Myocyte (in vitro differentiated cells): ENCODE results near the gene KLK2. TPM values are rescaled to one million over a fixed set of nuclear protein-coding genes. Genes with fewer than 3 reads are reported as not detected.
"Not testable (repeated sequence)": the region's sequence is repeated elsewhere in the genome, so short reads cannot be mapped to it uniquely, and the experiment has no call there.

Source experiments
- DNase-seq: peaks from one replicate; pipeline ENCODE4 v3.0.0-alpha.2; 2012; ENCODE audit warnings: low read depth
- total RNA-seq: library from RNA; depleted of rRNA; stranded (reverse); fragments of >200 nt; gene quantifications from 2 replicates; pipeline ENCODE4 v1.2.3, GENCODE V29; 2014

KLK2 gene
- total RNA-seq, 1 donor from 2014 or later: not detected

DNA sequence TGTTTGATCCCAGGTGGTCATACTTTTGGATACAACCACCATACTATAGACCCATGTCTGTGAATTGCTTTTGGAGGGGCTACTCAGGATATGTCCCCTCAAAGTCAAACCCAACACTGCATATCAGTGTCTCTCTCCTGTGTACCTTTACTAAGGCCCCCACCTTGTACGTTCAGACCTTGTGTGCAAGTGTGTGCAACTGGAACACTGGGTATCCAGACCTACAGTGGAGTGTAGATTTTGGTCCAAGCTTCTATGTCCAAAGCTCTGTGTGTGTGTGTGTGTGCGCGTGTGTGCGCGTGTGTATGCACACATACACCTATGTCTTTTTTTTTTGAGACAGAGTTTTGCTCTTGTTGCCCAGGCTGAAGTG lies 18.0 kb downstream of the KLK2 start:
- no peak for DNase-seq

DNA sequence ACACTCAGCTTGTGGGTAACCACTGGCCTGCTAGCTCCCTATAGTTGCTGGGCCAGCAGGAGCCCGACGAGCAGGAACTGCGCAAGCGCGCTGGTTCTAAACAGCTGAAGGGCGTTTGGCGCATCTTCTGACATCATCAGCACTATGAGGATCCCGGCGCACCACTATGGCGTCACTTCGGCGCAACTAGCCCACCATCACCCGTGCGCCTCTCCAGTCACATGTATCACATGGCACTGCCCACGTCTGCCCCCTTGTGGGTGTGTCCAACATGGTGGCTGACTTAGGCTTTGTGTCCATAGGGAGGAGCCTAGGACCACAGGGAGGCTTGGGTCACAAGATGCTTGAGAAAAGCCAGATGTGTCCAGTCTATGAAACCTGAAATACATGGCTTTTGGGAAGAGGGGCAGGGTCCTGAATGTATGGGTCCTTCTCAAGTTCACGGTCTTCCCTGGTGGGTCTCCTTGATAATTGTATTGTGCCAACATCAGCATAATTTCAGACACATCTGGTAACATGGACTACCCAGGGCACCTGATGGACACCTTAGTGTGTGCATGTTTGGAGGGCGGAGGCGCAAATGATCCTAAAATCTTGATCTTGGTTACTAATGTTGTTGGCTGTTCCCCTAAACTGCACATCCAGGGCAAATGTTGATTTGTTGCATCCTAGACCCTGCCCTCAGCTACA lies 20.0 kb downstream of the KLK2 start:
- no peak for DNase-seq

DNA sequence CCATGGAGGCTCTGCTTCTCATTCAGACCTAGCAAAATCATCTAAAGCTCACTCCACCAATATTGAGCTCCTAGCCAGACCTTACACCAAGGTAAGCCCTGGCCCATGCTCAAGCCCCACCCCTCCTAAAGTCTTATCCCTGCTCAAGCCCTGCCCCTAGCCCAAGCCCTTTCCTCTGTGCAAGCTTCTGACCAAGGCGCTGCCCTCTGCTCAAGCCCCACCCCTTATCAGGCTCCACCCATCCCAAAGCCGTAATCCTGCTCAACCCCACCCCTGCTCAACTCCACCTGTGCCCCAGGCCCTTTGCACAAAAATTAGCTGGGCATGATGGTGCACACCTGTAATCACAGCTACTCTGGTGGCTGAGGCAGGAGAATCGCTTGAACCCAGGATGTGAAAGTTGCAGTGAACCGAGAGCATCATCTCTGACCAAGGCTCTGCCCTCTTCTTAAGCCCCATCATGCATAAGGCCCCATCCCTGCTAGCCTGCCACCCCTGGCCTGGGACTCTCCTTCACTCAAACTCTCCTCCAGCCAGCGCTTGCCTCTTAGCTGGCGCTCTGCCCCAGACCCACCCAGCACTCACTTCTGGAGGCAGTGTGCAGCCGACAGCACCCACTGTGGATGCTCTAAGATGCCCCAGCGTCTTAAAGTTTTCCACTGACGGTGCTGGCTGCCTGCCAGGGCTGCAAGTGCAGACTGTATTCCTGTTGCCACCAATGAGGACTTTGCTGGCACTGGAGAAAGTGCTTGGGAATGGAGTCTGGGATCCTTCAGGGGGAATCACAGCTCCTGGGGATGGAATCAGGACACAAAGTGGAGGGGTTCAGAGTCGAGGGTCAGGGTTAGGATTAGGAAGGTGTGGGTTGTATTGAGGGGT lies 21.5 kb downstream of the KLK2 start:
- DNase-seq: no peak

DNA sequence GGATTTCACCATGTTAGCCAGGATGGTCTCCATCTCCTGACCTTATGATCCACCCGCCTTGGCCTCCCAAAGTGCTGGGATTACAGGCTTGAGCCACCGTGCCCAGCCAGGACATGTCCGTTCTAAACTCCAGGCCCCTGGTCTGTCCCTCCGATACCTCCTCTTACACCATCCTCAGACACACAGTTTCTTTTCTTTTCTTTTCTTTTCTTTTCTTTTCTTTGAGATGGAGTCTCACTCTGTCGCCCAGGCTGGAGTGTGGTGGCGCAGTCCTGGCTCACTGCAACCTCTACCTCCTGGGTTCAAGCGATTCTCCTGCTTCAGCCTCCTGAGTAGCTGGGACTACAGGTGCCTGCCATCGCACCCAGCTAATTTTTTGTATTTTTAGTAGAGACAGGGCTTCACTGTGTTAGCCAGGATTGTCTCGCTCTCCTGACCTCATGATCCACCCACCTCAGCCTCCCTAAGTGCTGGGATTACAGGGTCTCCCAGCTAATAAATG lies 22.9 kb downstream of the KLK2 start:
- not testable (repeated sequence) for DNase-seq

DNA sequence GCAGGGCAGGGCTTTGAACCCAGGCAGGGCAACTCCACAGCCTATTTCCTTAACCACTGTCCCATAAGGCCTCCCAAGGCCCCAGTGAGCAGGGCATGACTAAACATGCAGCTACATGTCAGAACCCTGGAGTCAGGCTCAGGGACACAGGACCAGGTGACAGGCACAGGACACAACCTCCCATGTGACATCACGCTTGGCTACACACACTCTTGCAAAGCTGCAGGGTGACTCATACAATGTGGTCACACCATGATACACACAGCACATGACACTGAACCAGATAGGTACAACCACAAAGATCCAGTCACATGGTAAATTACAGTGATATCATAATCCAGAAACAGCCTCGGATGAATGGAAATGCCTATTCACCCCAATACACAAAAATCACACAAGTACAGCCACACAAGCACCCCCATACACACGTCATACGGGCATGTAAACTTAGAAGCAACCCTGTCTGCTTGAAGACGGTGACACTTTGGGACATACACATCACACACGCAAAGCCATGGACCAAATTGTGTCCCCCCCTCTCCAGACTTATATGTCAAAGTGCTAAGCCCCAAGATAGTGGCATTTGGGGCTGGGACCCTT lies 23.5 kb downstream of the KLK2 start:
- peak; percentile 88 for DNase-seq

DNA sequence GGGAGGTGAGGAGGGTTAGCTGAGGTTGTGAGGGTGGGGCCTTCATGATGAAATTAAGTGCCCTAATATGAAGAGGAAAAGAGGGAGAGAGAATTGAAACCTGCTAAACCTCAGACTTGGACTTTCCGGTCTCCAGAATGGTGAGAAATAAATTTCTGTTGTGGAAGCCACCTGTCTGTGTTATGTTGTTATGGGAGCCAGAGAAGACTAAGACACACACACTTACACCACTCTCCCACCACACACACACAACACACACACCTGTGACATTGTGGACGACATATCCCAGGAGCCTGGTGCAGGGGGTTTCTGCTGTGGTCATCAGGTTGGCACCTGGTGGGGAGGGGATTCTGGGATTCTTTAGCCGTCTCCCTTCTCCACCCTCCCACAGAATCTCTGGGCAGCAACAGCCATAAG lies 24.0 kb downstream of the KLK2 start:
- peak; percentile 17 for DNase-seq

DNA sequence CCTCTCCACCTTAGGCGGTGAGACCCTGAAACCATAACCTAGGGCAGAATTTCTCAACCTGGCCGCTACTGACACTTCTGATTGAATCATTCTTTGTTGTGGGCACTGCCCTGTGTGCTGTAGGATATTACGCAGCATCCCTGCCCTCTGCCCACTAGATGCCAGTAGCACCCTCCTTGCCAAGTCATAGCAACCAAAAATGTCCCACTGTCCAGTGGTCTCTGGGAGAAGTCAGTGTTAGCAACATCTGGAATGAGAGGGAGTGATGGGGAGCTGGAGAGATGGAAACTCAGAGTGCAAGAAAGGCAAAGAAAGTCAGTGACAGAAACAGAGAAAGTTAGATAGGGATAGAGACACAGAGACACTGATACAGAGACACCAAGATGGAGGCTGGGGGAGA lies 24.4 kb downstream of the KLK2 start:
- DNase-seq: no peak

DNA sequence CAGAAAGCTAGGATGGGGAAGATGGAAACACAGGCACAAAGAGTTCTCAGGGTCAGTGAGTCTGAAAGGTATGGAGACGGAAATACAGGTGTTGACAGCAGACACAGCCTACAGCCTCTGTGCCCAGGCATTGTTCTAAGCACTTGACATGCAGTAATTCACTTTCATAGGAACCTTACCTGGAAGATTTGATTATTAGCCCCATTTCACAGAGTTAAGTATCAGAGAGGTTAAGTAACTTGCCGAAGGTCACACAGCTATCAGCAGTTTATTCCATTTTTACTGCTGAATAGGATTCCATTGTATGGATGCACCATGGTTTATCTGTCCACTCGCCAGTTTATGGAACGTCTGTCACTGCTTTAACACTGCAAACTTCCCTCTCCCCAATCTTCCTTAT lies 24.8 kb downstream of the KLK2 start:
- DNase-seq: no peak

DNA sequence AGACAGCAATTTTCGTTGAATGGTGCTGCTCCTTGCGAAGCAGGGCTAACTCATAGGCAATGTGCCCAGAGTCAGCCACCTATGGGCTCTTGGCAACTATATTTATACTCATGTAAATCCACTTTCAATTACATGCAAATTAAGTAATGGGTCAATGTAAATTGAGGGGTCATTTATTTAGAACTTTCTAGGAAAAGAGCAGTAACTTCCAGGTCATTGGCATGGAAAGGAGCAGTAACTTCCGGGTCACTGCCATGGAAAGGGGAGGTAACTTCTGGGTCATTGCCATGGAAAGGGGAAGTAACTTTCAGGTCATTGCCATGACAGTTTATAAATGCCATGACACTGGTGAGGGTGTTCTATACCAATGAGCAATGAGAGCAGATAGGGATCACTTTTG lies 26.3 kb downstream of the KLK2 start:
- no peak for DNase-seq

DNA sequence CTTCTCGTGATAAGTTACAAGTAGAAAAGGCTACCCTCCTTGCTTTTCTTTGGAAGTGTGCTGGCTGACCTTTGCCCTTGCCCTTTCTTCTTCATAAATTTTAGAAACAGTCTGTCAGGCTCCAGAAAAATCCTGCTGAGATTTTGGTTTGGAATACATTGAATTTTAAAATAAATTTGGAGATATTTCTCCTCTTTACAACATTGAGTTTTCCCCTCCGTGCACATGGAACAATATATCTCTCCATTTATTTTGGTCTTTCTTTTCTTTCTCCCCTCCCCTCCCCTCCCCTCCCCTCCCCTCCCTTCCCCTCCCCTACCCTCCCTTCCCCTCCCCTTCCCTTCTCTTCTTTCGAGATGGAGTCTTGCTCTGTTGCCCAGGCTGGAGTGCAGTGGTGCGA lies 29.4 kb downstream of the KLK2 start:
- DNase-seq: no peak

DNA sequence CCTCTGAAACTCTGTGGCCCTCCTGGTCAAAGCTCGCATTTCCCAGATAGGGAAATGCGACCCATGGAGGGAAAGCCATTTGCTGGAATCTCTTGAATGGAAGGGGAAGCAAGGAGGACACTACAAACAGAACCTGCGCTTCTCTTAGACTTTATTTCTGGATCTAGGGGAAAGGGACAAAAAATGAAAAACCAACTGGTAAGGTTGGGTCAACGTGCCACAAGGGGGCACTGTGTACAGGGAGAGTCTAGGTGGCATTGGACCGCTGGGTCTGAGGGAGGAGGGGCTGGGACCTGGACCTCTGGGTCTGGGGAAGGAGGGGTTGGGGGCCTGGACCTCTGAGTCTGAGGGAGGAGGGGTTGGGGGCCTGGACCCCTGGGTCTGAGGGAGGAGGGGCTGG lies 33.0 kb downstream of the KLK2 start:
- DNase-seq: no peak

DNA sequence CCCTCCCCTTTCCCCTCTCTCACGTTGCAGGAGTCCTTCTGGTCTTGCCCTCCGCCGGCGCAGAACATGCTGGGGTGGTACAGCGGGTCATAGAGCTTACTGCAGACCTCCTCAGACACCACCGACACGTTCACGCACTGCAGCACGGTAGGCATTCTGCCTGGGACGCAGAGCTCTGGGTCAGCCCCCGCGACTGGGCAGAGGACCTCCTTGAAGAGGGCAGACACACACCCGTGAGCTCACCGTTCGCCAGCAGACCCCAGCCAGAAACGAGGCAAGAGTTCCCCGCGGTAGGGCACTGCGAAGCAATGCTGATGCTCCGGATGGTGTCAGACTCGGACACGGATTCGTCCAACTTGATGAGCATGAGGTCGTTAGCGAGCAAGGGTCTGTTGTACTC lies 35.1 kb downstream of the KLK2 start:
- DNase-seq: no peak

DNA sequence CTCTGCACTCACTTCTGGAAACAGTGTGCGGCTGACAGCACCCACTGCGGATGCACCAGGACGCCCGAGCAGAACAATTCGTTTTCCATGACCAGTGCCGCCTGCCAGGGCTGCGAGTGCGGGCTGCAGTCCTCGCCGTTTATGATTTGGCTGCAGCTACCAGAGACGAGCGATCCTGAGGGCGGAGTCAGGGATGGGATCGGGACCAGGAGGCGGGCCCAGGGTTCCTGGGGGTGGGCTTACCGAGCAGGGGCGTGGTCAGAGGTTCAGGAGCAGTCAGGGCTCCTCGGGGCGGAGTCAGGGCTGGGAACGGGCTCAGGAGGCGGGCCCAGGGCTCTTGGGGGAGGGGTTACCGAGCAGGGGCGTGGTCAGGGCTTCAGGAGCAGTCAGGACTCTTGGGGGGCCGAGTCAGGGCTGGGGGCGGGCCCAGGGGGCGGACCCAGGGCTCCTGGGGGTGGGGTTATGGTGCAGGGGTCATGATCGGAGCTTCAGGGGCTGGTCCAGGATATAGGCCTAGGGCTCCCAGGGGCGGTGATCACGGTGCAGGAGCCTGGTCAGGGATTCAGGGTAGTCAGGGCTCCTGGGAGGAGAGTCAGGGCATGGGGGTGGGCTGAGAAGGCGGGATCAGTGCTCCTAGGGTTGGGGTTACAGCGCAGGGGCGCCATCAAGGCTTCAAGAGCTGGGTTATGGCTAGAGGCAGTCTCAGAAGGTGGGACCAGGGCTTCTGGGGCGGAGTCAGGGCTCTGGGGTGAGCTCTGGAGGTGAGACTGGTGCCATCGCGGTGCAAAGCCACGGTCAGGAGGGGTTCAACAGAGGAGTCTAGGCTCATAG lies 36.2 kb downstream of the KLK2 start:
- DNase-seq: no peak

DNA sequence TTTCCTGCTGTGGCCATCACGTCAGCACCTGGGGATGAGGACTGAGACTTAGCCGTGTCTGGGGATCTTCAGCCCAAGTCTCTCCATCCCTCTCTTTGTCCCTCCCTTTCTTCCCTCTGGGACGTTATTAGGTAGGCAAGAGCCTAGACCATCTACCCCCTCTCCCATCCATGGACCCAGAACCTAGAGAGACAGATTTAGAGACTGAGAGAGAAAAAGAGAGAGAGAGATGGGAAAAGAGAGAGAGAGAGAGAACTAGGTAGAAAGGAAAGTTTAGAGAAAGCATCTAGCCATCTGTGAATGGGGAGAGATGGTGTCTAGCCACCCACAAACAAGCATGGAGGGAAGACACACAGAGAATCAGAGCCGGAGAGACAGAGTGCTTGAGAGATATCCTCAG lies 37.5 kb downstream of the KLK2 start:
- no peak for DNase-seq

DNA sequence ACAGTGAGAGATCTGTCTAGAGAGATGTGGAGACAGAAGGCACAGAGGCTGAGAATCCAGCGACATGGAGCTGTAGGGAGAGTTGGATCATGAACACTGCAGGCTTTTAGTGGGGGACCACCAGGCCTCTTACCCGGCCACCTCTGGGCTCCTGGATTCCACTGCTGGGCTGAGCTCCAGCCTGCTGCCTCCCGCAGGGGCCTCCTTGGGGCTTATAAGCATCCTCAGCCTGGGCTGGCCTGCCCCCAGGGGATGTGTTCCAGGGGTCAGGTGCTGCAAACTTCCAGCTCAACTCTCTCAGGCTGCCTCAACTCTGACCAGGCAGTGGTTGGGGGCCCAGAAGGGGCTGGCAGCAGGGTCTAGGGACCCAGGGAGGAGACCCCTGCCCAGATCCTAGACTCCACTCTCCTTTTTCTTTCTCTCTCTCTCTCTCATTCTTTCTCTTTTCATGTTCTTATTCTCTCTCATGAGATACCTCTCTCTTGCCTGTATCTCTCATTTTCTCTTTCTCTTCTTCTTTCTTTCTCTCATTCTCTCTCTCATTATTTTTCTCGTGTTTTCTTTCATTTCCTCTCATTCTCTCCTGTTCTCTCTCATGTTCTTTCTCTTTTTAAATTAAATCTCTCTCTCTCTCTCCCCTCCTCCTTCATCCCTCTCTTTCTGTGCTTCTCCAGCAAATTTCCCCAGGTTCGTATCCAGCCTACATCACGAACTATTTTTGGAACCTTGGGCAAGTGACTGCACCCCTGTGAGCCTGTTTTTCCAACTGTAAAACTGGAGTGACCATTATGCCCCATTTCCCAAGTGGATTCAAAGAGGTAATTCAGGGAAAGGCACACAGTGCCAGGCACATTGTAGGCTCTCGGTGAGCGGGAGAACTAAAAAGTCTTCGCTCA lies 38.2 kb downstream of the KLK2 start, which contains the start of gene KLK4:
Gene KLK4 (minus strand): TSS at position 190 of the 896 bp plus-strand sequence. CDS start 657 bp downstream, outside the sequence.
- DNase-seq: no peak

DNA sequence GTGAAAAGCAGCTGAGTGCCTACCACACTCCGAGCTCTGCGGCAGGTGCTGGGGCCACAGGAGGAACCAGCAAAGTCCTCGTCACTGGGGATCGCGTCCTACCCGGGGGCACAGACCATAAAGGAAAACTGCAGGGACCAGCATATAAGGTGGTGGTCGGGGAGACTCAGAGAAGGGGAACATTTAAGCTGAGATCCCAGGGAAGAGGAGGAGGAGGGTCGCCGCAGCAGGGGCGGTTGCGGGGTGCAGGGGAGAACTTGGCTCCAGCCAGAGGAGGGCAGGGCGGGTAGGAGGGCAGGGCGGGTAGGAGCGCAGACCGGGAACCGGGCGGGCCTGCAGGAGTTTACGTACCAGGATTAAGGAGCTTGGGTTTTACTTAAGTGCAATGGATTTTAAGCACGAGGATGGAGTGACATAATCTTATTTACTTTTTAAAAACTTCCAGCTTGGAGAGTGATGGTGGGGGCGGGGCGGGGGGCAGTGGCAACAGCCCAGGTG lies 38.9 kb downstream of the KLK2 start:
- no peak for DNase-seq

DNA sequence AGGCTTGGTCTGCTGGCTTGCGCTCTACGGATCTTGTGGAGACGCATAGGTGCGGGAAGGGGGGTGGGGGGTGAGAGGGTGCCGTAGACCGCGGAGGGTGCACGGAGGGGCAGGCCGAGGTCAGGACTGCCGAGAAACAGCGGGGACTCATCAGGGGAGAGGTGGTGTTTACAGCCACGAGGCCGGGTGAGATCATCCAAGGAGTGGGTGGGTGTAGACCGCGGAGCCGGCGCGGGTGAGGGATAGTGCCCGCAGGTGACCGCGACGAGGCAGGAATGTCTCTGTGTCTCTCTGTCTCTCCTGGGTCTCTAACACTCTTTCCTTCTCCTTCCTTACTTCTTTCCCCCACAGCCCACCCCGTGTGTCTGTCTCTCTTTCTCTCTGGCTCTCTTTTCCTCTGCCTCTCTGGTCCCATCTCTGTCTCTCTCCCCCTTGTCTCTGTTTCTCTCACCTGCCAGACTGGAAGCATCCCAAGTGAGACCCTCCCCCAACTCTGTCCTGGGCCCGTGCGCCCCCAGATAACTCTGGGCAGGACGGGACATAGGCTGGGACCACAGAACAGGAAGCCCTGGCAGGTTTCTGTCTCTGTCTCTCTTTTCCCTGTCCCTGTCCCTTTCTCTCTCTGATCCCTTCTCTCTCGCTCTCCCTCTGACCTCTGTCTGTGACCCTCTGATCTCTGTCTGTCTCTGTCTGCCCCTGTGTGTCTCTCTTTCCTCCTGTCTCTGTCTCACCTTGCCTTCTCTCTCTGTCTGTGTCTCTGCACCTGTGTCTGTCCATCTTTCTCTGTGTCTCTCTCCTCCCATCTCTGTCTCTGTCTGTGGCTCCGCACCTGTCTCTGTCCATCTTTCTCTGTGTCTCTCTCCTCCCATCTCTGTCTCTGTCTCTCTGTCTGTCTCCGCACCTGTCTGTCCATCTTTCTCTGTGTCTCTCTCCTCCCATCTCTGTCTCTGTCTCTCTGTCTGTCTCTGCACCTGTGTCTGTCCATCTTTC lies 39.8 kb downstream of the KLK2 start:
- no peak for DNase-seq

DNA sequence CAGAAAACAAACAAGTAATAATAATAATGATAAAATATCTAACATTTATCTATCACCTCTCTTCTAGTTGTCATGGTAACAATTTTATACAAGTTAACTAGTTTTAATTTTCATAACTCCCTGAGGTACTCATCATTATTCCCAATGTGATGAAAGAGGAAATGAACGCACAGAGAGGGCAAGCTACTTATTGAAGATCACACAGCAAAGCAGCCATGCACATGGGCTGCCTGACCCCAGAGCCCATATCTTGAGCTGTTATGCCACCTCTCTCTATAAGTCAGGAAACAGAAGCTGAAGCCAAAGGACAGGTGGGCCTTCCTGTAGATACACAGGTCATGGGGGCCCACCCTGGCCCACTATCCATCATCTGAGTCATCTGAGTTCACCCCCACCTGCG lies 42.8 kb downstream of the KLK2 start:
- DNase-seq: no peak
